A172 (cell line): ENCODE measurements around the gene DUSP9. TPM values are rescaled to one million over a fixed set of nuclear protein-coding genes. Genes with fewer than 3 reads are reported as not detected.
"Not testable (repeated sequence)": the region's sequence is repeated elsewhere in the genome, so short reads cannot be mapped to it uniquely, and the experiment has no call there.

Experiments
- DNase-seq: peaks from one replicate; pipeline ENCODE4 v3.0.0-alpha.2; 2015; ENCODE audit warnings: low spot score
- total RNA-seq: library from RNA; depleted of rRNA; stranded (reverse); fragments of >200 nt; shearing (Covaris generic); gene quantifications from 2 replicates; pipeline ENCODE4 v1.2.3, GENCODE V29; 2014; rRNA removed

The DUSP9 gene, protein sequence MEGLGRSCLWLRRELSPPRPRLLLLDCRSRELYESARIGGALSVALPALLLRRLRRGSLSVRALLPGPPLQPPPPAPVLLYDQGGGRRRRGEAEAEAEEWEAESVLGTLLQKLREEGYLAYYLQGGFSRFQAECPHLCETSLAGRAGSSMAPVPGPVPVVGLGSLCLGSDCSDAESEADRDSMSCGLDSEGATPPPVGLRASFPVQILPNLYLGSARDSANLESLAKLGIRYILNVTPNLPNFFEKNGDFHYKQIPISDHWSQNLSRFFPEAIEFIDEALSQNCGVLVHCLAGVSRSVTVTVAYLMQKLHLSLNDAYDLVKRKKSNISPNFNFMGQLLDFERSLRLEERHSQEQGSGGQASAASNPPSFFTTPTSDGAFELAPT
- 9.0 and 9.3 TPM in 2 replicates for total RNA-seq

DNA sequence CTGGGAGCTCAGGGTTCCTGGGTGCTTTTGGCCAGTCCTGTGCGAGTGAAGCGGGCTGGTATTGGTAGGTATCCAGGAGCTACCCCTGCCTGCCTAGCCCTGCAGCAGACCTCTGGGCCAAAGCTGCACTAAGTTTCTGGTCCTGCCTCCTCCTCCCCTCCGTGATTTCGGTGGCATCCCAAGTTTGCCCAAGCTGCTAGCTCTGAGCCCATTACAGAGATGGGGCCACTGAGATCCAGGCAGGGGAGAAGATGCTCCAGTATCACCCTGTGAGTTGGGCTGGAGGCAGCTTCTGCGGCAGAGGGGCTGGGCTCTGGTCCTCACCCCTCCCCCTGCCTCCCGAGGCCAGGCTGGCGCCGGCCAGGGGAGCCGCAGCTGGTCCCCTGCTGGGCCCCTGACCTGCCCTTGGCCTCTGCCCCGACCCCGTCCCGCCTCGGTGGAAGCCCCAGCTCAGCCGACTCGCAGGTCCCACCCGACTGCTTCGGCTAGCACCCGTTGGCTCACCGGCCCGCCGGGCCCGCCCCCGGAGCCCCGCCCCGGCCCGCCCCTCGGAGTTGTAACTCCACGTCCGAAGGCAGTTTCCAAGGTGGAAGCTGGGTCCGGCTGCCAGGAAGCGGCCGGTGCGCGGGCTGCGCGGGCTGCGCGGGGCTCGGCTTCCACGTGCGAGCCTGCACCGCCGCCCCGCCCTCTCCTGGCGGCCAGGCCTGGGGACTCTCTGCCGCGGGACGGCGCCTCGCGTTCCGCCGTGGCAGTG, at the start of gene DUSP9:
Gene DUSP9 (plus strand): TSS at position 584 of the 754 bp plus-strand sequence. CDS start 751 bp downstream, outside the sequence.
- no peak for DNase-seq

DNA sequence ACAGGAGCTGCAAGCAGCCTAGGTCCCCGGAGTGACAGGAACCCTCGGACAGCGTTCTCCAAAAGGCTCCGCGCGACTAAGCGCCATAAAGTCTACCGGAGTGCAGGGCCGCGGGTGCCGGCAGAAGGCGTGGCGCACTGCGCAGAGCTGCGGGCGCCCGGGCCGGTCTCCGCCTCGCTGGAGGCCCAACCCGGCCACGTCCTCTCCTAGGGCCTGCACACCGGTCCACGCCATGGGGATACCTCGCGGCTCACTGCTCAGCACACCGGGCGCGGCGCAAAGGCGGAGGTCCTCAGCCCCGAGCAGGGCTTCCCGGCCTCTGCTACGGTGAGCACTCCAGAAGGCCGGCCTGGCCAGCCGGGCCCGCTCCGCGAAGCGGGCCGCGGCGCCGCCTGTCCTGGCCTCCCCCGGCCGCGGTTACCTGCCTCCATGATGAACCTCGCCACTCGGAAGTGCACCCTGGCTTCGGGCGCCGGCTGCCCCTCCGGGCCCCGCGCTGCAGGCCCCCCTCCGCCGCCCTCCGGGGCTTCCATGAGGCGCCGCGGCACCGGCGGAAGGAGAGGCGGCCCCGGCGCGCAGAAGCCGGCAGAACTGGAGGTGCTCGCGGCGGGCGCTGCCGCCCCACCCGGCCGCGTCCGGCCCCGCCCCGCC, 48.3 kb upstream of the DUSP9 start, which contains the start of gene CCNQ:
Gene CCNQ (minus strand): TSS at position 599 of the 651 bp plus-strand sequence. CDS start 66 bp downstream, at position 533.
- no peak for DNase-seq

DNA sequence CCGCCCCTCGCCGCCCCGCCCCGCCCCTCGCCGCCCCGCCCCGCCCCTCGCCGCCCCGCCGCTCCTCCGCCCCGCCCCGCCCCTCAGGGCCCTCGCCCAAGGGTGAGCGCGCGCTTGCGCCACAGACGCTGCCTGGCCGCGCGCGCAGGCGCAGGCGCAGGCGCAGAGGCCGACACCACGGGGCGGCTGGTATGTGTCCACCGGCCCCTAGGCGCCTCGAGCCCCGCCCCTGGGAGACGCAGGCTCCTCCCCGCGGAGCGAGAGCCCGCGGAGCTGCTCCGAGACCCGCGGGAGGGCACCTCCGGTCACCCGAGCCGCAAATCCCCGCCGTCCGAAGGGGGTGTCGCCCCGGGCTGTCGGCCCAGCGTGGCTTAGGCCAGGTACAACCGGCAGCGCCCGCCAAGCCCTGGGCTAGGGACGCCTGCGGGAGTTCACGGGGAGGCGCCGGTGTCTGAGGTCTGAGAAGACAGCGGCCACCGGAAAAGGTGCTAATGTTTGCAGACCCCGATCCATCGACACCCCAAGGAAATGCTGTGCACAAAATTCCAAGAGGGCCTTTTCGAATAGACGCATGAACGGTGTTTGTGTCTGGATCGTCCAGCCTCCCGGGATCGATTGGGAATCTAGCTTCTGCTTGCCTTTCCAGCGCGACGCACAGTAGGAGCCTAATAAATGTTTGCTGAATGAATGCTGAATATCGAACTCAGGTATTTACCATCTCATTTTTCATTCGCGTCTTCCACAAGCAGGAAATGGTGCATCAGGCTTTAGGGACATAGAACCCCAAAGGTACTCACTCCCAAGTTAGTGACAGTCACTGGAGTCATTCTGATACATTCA, 47.6 kb upstream of the DUSP9 start:
- DNase-seq, result peak; percentile 78

DNA sequence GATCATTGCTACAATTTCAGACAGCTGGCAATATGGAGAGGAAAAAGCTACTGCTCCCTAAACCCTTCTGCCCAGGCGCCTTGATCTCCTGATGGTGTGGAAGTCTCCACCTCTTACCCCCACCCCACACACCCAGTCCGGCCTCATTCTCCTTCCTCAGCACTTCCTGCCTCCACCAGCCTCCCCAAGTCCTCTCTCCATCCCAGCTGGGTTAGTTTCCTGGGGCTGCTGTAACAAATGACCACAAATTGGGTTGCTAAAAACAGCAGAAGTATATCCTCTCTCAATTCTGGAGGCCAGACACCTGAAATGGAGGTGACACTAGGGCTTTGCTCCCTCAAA, 47.0 kb upstream of the DUSP9 start:
- peak; percentile 26 for DNase-seq

DNA sequence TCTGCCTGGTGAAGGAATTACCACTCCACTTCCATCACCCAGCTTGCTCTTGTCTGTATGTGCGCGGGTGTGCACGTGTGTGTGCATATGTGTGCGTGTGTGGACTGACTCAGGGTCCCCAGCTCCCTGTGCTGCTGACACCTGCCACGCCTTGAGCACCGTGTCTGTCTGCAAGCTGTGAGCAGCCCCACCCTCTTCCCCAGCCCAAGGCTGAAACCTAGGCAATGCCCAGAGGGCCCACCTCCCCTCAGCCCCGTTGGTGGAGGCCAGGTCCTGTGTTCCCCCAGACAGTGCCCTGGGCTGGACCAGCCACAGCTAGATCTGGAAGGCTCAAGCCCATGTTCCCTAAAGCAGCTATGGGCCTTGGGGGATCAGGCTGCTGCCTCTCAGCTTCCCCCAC, 46.1 kb upstream of the DUSP9 start:
- no peak for DNase-seq

DNA sequence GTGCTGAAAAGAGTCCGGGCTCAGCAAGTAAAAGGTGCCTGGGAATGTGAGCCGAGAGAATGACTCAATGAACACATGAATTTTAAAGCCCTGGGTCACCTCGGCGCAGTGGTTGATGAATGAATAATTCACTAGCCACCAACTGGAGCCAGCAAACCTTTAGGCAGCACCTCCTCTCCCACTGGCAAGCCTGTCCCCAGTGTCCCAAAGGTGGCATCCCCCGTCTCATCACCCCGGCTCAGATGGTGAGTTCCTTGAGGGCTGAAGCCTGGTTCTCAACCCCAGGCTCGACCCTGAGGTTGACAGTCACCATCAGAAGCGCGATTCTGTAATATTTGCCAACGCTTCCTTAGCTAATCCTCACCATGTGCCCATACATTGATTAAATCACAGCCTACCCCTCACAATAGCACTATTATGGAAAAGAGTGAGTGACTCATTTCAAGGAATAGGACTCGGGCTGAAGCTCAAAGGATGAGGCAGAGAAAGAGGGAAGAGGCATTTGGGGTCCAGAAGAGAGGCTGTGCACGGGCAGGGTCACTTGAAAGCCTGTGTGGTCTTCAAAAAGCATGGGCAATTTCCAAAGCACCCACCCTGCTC, 45.4 kb upstream of the DUSP9 start:
- no peak for DNase-seq

DNA sequence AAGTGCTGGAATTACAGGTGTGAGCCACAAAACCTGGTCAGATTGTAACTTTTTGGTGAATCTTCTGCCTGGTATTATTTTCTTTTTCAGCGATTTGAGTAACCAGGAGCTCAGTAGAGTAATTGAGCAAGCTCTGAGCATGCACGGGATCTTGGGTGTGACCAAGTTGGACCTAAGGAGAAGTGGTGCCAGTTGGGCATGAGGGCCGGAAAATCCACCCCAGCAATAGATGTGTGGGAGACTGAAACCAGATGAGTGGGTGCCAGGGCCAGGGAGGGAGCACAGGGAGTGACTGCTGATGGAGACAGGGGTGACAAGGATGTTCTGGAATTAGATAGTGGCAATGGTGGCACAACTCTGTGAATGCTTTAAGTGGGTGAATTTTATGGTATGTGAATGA, 44.4 kb upstream of the DUSP9 start:
- DNase-seq, result no peak

DNA sequence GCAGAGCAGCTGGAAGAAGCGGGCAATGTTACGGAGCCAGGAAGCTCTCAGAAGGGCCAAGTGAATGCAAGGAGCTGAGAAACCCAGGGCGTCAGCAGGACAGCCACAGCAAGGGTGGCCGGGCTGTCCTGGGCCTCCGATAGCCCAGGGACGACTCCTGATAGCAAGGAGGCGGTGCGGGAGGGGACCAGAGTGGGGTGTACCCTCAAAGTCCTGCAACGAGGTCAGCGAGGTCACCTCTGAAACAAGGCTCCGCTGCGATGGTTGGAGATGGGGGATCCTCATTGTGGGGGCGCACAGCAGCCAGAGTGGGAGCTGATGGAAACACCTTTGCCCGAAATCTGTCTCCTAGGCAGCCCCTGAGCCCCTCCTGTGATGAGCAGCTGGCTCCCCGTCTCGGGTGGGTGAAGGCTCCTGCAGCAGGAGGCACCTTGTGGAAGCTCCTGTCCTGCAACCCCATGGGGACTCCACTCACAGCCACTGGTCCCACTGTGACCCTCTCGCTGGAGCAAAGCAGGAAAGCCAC, 43.8 kb upstream of the DUSP9 start:
- DNase-seq, result no peak

DNA sequence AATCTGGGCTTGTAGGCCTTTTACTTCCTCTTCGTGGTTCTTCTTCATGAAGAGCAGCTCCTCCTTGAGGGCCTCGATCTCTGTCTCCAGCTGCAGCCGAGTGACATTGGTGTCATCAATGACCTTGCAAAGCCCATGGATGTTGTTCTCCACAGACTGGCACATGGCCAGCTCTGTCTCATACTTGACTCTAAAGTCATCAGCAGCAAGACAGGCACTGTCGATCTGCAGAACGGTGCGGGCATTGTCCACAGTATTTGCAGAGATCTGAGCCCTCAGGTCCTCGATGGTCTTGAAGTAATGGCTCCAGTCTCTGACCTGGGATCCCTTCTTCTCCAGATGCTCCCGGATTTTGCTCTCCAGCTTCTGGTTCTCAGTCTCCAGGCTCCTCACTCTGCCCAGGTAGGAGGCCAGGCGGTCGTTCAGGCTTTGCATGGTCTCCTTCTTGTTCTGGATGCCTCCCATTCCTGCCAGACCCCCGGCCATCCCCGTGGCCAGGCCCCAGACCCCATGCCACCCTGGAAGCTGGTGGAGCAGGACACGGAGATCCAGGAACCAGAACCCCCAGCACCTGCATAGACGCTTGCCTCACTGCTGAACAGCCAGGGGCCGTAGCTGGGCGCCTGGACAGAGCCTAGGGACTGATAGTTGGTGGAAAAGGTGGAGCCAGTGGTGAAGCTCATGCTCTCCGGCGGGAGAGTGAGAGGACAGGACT, 42.2 kb upstream of the DUSP9 start:
- not testable (repeated sequence) for DNase-seq

DNA sequence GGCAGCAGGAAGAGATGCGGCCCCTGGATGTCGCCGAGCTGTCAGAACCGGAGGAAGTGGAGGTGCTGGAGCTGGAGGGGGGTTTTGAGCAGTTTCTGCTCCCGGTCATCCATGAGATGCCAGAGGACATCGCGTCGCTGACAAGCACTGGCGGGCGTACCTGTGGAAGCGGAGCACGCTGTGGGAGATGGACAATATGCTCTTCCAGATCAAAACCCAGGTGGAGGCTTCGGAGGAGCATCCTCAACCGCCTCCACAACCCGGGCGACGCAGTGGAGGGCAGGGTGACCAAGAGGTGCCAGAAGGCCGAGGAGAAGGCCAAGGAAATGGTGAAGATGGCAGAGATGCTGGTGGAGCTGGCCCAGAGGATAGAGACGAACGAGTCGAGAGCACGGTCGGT, 40.5 kb upstream of the DUSP9 start:
- DNase-seq, result no peak

DNA sequence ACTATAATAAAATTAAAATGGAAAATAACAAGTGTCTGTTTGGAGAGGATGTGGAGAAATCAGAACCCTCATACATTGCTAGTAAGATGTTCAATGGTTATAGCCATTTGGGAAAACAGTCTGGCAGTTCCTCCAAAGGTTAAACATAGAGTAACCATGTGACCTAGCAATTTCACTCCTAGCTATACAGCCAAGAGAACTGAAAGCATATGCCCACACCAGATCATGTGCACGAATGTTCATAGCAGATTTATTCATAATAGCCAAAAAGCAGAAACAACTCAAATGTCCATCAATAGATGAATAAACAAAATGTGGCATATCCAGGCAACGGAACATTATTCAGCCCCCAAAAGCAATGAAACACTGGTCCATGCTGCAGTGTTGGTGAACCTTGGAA, 38.6 kb upstream of the DUSP9 start:
- DNase-seq, result no peak

DNA sequence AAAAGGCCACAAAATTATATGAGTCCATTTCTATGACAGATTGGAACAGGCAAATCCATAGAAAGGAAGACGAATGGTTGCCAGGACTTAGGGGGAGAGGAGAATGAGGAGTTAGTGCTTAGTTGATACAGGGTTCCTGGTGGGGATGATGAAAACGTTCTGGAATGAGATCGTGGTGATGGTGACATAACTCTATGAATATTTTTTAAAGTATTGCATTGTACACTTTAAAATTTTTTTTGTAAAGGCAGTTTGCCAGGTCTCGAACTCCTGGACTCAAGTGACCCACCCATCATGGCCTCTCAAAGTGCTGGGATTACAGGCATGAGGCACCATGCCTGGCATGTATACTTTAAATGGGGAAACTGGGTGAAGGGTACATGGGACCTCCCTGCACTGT, 38.2 kb upstream of the DUSP9 start:
- DNase-seq, result no peak

DNA sequence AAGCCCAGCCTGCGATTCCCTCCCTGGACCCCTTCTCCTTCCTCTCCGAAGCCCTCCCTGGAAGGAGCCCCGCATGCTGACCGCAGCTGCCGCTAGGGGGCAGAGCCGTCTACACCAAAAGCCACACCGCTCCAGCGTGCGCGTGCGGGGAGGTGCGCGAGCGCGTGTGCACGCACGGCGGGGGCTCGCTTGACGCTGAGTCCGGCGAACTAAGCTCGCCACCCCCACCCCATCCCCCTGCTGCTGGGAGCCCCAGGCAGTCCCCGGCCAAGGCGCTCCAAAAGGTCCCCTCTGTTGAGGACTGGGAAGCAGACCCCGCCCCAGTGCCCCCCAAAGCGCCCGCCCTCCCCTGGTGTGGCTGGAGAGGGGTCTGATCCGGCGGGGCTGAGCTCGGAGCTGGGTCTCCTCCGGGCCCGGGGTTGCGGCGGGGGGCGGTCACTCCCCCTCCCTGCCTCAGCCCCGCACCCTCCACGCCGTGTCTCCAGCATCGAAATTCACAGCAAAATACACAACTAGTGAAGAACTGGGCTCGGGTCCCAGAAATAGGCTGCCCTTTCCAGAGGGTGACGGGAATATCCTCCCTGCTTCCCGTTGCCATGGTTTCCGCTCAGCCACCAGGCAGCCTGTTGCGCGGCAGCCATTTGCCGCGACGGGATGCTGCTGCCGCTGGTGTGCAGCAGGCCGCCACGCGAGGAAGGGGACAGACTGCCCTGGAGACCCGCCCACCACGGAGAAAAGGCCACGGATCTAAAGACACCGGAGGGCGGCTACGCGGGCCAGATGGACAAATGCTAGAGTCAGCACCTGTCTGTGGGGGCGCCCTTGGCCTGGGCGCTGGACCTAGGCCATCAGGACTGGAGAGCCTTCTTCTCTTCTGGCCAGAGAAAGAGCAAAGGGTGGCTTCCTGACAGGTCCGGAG, 36.8 kb upstream of the DUSP9 start:
- peak; percentile 52 for DNase-seq

DNA sequence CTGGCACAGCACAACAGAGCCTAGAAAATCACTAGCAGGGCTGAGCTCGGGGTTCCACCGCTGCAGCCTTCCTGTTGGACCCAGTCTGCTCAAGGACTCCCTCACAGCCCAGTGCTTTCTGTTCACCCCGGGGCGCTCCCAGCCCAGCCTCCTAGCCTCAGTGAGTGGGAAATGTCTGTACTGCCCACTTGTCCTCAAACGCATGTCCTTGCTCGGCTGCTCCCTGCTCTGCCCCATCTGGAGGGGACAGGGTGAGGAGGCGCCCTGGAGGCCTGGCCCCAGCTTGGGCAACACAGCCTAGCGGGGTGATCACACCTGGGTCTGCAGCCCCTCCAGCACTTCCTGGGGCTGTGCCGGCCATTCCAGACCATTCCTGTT, 36.2 kb upstream of the DUSP9 start:
- no peak for DNase-seq

DNA sequence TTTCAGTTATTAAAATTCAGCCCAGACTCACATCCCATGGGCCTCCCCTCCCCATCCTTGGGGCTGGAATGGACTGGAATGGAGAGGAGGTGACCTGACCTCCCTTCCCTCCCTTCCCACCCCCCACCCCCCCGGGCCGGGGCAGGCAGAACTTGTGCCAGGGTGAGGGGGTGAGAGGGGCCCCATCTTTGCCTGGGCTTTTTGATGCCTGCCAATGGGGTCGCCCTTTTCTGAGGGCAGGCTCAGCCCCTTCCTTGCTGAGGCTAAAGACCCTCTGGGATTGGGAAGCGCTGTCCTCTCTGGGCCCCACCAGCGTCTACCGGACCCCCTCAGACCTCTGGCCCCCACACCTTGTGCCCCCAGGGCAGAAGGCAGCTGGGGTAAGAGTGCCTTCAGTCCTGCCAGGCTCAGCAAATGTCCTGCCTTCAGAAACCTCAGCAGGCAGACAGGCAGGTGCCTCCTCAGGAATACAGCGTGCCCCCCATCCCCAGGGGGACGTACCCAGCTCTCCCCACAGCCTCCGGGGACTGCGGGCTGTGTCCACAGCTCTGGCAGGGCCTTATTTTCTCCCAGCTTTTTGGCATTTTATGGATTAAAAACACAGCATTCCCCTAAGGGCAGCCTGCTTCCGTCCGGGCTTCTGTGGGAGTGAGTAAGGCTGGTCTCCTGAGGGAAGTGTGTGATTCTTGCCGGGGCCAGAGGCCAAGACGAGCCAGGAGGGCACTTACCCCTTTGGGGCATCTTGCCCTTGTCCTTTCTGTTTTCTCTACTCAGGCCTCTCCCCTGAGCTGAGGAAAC, 35.5 kb upstream of the DUSP9 start:
- no peak for DNase-seq

DNA sequence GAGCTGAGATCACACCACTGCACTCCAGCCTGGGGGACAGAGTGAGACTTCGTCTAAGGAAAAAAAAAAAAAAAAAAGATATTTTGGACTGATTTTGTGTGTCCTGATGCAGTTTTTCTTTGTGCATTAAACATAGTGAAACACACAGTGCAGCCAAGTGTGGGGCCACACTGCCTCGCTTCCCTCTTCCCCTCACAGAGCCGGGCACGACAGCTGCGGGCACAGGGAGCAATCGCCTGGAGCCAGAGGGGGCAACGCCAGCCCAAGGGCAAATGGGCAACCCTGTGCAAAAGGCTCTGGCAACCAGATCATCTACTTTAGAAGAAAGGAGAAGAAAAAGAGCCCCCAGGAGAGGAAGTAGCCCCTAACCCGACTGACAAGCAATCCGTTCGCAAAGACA, 34.6 kb upstream of the DUSP9 start:
- no peak for DNase-seq

DNA sequence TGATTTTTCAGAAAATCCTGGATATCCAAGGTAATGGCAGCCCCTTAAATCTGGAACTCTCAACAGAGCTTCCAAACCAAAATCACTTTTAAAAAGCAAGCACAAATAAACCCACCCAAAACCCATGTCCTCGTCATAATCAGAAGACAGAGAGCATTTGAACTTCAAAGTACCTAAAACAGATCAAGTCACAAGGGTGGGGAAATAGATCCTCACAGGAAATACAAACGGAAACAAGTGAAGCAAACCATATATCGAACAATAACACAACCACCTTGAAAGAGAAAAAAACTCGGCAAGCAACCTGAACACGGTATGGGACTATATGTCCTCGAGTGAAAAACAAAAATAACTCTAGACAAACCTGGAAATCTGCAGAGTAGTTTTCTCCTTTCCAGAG, 32.2 kb upstream of the DUSP9 start:
- DNase-seq, result no peak

DNA sequence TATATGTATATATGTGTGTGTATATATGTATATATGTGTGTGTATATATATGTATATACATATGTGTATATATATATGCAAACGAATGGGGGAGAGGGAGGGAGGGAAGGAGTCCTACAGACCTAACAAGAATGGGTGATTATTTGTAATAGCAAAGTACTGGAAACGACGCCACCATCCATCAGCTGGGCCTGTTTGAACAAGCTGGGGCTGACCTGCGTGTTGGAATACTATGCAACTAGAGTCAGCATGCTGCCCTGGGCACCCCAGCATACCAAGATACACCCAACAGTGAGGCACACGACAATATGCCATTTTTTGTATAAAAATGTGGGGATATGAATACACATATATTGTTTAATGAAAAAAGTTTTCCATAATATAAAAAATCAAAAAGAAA, 26.4 kb upstream of the DUSP9 start:
- no peak for DNase-seq
